Smooth muscle cell (in vitro differentiated cells): Measurements from ENCODE around the gene AKNAD1. TPM values are rescaled to one million over a fixed set of nuclear protein-coding genes. Genes with fewer than 3 reads are reported as not detected.

Experiments used
- DNase-seq: peaks from one replicate; lab custom pipeline; 2025; ENCODE audit not compliant: unreplicated experiment; lab: John Stamatoyannopoulos, UW
- H2AFZ ChIP-seq: fragments of 200-600 bp; sonication (generic); 2 replicates; pipeline ENCODE4 v1.6.0; 2016; ENCODE audit warnings: antibody characterized with exemption, low read depth, mild to moderate bottlenecking
- H3F3A ChIP-seq: fragments of 200-600 bp; sonication (generic); 2 replicates; pipeline ENCODE4 v1.6.0; 2017; ENCODE audit warnings: antibody characterized with exemption, low read depth
- H3K27ac ChIP-seq: fragments of 200-600 bp; sonication (generic); 2 replicates; pipeline ENCODE4 v1.5.1; 2016; ENCODE audit warnings: low read depth, mild to moderate bottlenecking
- H3K27me3 ChIP-seq: fragments of 200-600 bp; sonication (generic); 2 replicates; pipeline ENCODE4 v1.6.1; 2016; ENCODE audit warnings: low read depth, mild to moderate bottlenecking
- H3K36me3 ChIP-seq: fragments of 200-600 bp; sonication (generic); 2 replicates; pipeline ENCODE4 v1.5.1; 2016; ENCODE audit warnings: low read depth
- H3K4me1 ChIP-seq: fragments of 200-600 bp; sonication (generic); 2 replicates; pipeline ENCODE4 v1.5.1; 2016; ENCODE audit warnings: low read depth
- H3K4me2 ChIP-seq: fragments of 200-600 bp; sonication (generic); 2 replicates; pipeline ENCODE4 v1.6.0; 2016; ENCODE audit warnings: mild to moderate bottlenecking
- H3K4me3 ChIP-seq: fragments of 200-600 bp; sonication (generic); 2 replicates; pipeline ENCODE4 v1.5.1; 2016; ENCODE audit warnings: mild to moderate bottlenecking
- H3K79me2 ChIP-seq: fragments of 200-600 bp; sonication (generic); 2 replicates; pipeline ENCODE4 v1.6.0; 2016; ENCODE audit warnings: low read depth, mild to moderate bottlenecking
- H3K9ac ChIP-seq: fragments of 200-600 bp; sonication (generic); 2 replicates; pipeline ENCODE4 v1.6.0; 2016; ENCODE audit warnings: low read depth
- H3K9me3 ChIP-seq: fragments of 200-600 bp; sonication (generic); replicated peaks from 2 replicates; pipeline ENCODE4 v1.5.1; 2016; ENCODE audit warnings: low read depth
- H4K20me1 ChIP-seq: fragments of 200-600 bp; sonication (generic); 2 replicates; pipeline ENCODE4 v1.6.0; 2016; ENCODE audit warnings: low read depth
- CTCF ChIP-seq: fragments of 200-600 bp; sonication (generic); IDR thresholded peaks from 2 replicates; pipeline ENCODE4 v1.5.1; 2017; ENCODE audit warnings: borderline replicate concordance, mild to moderate bottlenecking, antibody characterized with exemption; ENCODE audit not compliant: insufficient read depth, poor library complexity, severe bottlenecking
- WGBS: methylation state at CpG from one replicate; pipeline ENCODE4 v1.1.7; 2016; ENCODE audit warnings: low lambda C conversion rate; 5-methylcytosine and 5-hydroxymethylcytosine counted together
- polyA plus RNA-seq: library from polyadenylated mRNA; unstranded; fragments of >200 nt; fragmentation: Nextera tagmentation; extraction: Ambion mirVana; gene quantifications from 2 replicates; pipeline ENCODE4 v1.2.1, GENCODE V29; 2016
- total RNA-seq: library from RNA; depleted of rRNA; stranded (reverse); fragments of >200 nt; gene quantifications from 2 replicates; pipeline ENCODE4 v1.2.3, GENCODE V29; 2014

The AKNAD1 gene
- total and polyA plus RNA-seq, 2 experiments from 2014 or later = 0.40 TPM; not detected in 1

GRCh38 chr1:108823632-108824031 is 33.3 kb downstream of the AKNAD1 start:
- Histone ChIP-seq H3K4me3 (no peak overlapping the region), H3F3A (no peaks in the 10 kb centered on the region)
- 62% methylated on average over 3 of the region's 3 CpGs for WGBS

GRCh38 chr1:108819878-108820277 is 37.0 kb downstream of the AKNAD1 start:
- Histone ChIP-seq H3K4me1 (peaks cover 16% of the 10 kb centered on the region), H3K4me3 (no peak overlapping the region), H3K9ac (no peak overlapping the region), H3K9me3 (no peaks in the 10 kb centered on the region), H2AFZ (no peak overlapping the region), H3K4me2 (no peak overlapping the region), H4K20me1 (no peaks in the 10 kb centered on the region), H3K27ac (no peak overlapping the region), H3K27me3 (peaks cover 3% of the 10 kb centered on the region), H3K36me3 (no peaks in the 10 kb centered on the region), H3K79me2 (no peaks in the 10 kb centered on the region), H3F3A (no peaks in the 10 kb centered on the region)
- 81% methylated on average over 5 of the region's 5 CpGs for WGBS
- no peak for TF ChIP-seq CTCF
- no peak for DNase-seq

More at GRCh38 chr1:108823632-108824031, 33.3 kb downstream of the AKNAD1 start:
- no peak for DNase-seq
- H3K79me2 ChIP-seq = no peaks in the 10 kb centered on the region
- H3K36me3 ChIP-seq = no peaks in the 10 kb centered on the region
- no peaks in the 10 kb centered on the region for H3K4me1 ChIP-seq
- peaks cover 3% of the 10 kb centered on the region for H3K27me3 ChIP-seq
- H4K20me1 ChIP-seq = no peaks in the 10 kb centered on the region
- no peak overlapping the region for H3K4me2 ChIP-seq
- TF ChIP-seq CTCF = no peak
- no peak overlapping the region for H3K9ac ChIP-seq
- no peak overlapping the region for H3K27ac ChIP-seq
- H2AFZ ChIP-seq = no peak overlapping the region
- H3K9me3 ChIP-seq = no peaks in the 10 kb centered on the region

GRCh38 chr1:108817811-108818210 is 39.1 kb downstream of the AKNAD1 start:
- H3K27ac ChIP-seq = no peak overlapping the region
- no peak overlapping the region for H3K4me2 ChIP-seq
- H3F3A ChIP-seq = no peaks in the 10 kb centered on the region
- no peaks in the 10 kb centered on the region for H3K36me3 ChIP-seq
- peaks cover 19% of the 10 kb centered on the region for H3K4me1 ChIP-seq
- no peak for TF ChIP-seq CTCF
- H3K9me3 ChIP-seq = no peaks in the 10 kb centered on the region
- H3K27me3 ChIP-seq = peaks cover 3% of the 10 kb centered on the region
- H4K20me1 ChIP-seq = no peaks in the 10 kb centered on the region
- no peak overlapping the region for H3K9ac ChIP-seq
- H3K4me3 ChIP-seq = no peak overlapping the region
- no peaks in the 10 kb centered on the region for H3K79me2 ChIP-seq
- DNase-seq = no peak
- no peak overlapping the region for H2AFZ ChIP-seq

GRCh38 chr1:108817016-108817415 is 39.9 kb downstream of the AKNAD1 start:
- Histone ChIP-seq H3K4me2 (peak overlapping the region; percentile 77), H3K4me1 (peaks cover 19% of the 10 kb centered on the region), H3K4me3 (peak overlapping the region; percentile 25), H3K9me3 (no peaks in the 10 kb centered on the region), H3K27ac (peak overlapping the region; percentile 99), H3K27me3 (peaks cover 3% of the 10 kb centered on the region), H3F3A (no peaks in the 10 kb centered on the region), H4K20me1 (no peaks in the 10 kb centered on the region), H3K36me3 (no peaks in the 10 kb centered on the region), H2AFZ (peak overlapping the region; percentile 82), H3K9ac (peak overlapping the region; percentile 95), H3K79me2 (no peaks in the 10 kb centered on the region)
- WGBS = 72% methylated on average over 8 of the region's 8 CpGs
- DNase-seq = no peak
- no peak for TF ChIP-seq CTCF
